Thyroid gland (tissue), 4 donors: Measurements from ENCODE around the gene PC. TPM values are rescaled to one million over a fixed set of nuclear protein-coding genes. Genes with fewer than 3 reads are reported as not detected.
"Not testable (repeated sequence)": the region's sequence is repeated elsewhere in the genome, so short reads cannot be mapped to it uniquely, and the experiment has no call there.

Experiments used
- DNase-seq, 2 donors: peaks; one replicate each; pipeline ENCODE4 v3.0.0-alpha.2; 2019
- H3K27ac ChIP-seq, 3 donors: fragments of 200-600 bp; sonication (generic); 1 replicate in 2 of 3; 2 replicates in 1 of 3; pipeline ENCODE4 v1.5.1; 2016 to 2019; ENCODE audit warnings: mild to moderate bottlenecking in 1 of 3, moderate library complexity in 1 of 3
- H3K27me3 ChIP-seq: fragments of 200-600 bp; sonication (generic); one replicate; pipeline ENCODE4 v1.5.1; 2019
- H3K36me3 ChIP-seq, 2 donors: fragments of 200-600 bp; sonication (generic); one replicate each; pipeline ENCODE4 v1.5.1; 2016 to 2019
- H3K4me1 ChIP-seq, 2 donors: fragments of 200-600 bp; sonication (generic); one replicate each; pipeline ENCODE4 v1.5.1; 2017 to 2019
- H3K4me3 ChIP-seq, 3 donors: fragments of 200-600 bp; sonication (generic); replicated peaks in 1 of 3; 1 replicate in 2 of 3; 2 replicates in 1 of 3; pipeline ENCODE4 v1.5.1; 2016; ENCODE audit warnings: mild to moderate bottlenecking in 1 of 3
- H3K9me3 ChIP-seq: fragments of 200-600 bp; sonication (generic); one replicate; pipeline ENCODE4 v1.5.1; 2017
- CTCF ChIP-seq, 6 experiments: fragments of 200-600 bp in 3 of 6; fragments of 450-650 bp in 3 of 6; sonication (generic) in 3 of 6; IDR thresholded peaks; one replicate each; pipeline ENCODE4 v1.5.1; 2016 to 2019; ENCODE audit warnings: antibody characterized with exemption in 6 of 6, mild to moderate bottlenecking in 2 of 6, inconsistent platforms in 1 of 6, moderate library complexity in 1 of 6
- POLR2A ChIP-seq, 2 donors: fragments of 450-650 bp; IDR thresholded peaks; one replicate each; pipeline ENCODE4 v1.6.1; 2017; ENCODE audit warnings: antibody characterized with exemption in 2 of 2, mild to moderate bottlenecking in 2 of 2, moderate library complexity in 1 of 2
- WGBS, 2 donors: methylation state at CpG; one replicate each; pipeline ENCODE4 v1.1.5; 2017; 5-methylcytosine and 5-hydroxymethylcytosine counted together
- intact Hi-C: fragments of 100-400 bp; cut with DNase I; formaldehyde crosslinking; loops from one replicate; pipeline ENCODE4 v1.15.1; 2023
- total RNA-seq, 4 donors: library from RNA; depleted of rRNA; stranded (reverse); fragments of >200 nt; gene quantifications; one replicate each; pipeline ENCODE4 v1.2.3, GENCODE V29; 2016

Gene PC
- total RNA-seq, 4 donors from 2014 or later: 5.4 to 34.3 (median 21.9) TPM

- intact Hi-C loops: no loop called here
- 71 to 85% methylated on average over 5 of the region's 5 CpGs for WGBS, 2 donors
- H3K4me3 ChIP-seq: no peak overlapping the region
- H3K36me3 ChIP-seq: no peaks in the 10 kb centered on the region
- H3K9me3 ChIP-seq: no peaks in the 10 kb centered on the region
- peaks cover 0 to 12% of the 10 kb centered on the region in 2 donors for H3K4me1 ChIP-seq
- H3K27me3 ChIP-seq: no peaks in the 10 kb centered on the region
- no peak for DNase-seq
- H3K27ac ChIP-seq: peak overlapping the region in 1 of 3 donors; percentile 28
- no peak for TF ChIP-seq POLR2A (IDR thresholded peaks at IDR 0.05)
- no peak for TF ChIP-seq CTCF (IDR thresholded peaks at IDR 0.05)
These were observed 9.7 kb upstream of the PC start for GRCh38 chr11:66967670-66968425.

GRCh38 chr11:66966351-66966750, 8.2 kb upstream of the PC start:
- Histone ChIP-seq H3K4me3 (no peak overlapping the region), H3K27me3 (no peaks in the 10 kb centered on the region), H3K4me1 (peaks cover 0 to 12% of the 10 kb centered on the region in 2 donors), H3K36me3 (no peaks in the 10 kb centered on the region), H3K9me3 (no peaks in the 10 kb centered on the region), H3K27ac (no peak overlapping the region)
- no peak for DNase-seq
- 78 to 79% methylated on average over 5 of the region's 5 CpGs for WGBS, 2 donors
- TF ChIP-seq POLR2A (IDR thresholded peaks at IDR 0.05): no peak
- intact Hi-C loops: no loop called here

- Histone ChIP-seq H3K27ac (no peak overlapping the region), H3K36me3 (no peaks in the 10 kb centered on the region), H3K4me1 (peaks cover 0 to 6% of the 10 kb centered on the region in 2 donors), H3K4me3 (no peak overlapping the region), H3K9me3 (no peaks in the 10 kb centered on the region), H3K27me3 (no peaks in the 10 kb centered on the region)
- TF ChIP-seq POLR2A (IDR thresholded peaks at IDR 0.05) (no peak), CTCF (IDR thresholded peaks at IDR 0.05) (no peak)
- 79 to 80% methylated on average over 3 of the region's 3 CpGs for WGBS, 2 donors
- intact Hi-C loops: no loop called here
- no peak for DNase-seq
These were observed 6.3 kb upstream of the PC start for GRCh38 chr11:66964495-66964894.

GRCh38 chr11:66962801-66963200, 4.6 kb upstream of the PC start:
- Histone ChIP-seq H3K4me3 (no peak overlapping the region), H3K36me3 (no peaks in the 10 kb centered on the region), H3K27ac (no peak overlapping the region), H3K27me3 (no peaks in the 10 kb centered on the region), H3K9me3 (no peaks in the 10 kb centered on the region), H3K4me1 (peaks cover 0 to 9% of the 10 kb centered on the region in 2 donors)
- WGBS, 2 donors: 95% methylated on average over 5 of the region's 5 CpGs
- intact Hi-C loops: no loop called here
- TF ChIP-seq CTCF (IDR thresholded peaks at IDR 0.05): no peak
- TF ChIP-seq POLR2A (IDR thresholded peaks at IDR 0.05): no peak
- DNase-seq: no peak

GRCh38 chr11:66962247-66962646, 4.1 kb upstream of the PC start:
- DNase-seq: no peak
- TF ChIP-seq CTCF (IDR thresholded peaks at IDR 0.05) (no peak), POLR2A (IDR thresholded peaks at IDR 0.05) (no peak)
- Histone ChIP-seq H3K36me3 (no peaks in the 10 kb centered on the region), H3K9me3 (no peaks in the 10 kb centered on the region), H3K4me3 (no peak overlapping the region), H3K27ac (no peak overlapping the region), H3K27me3 (no peaks in the 10 kb centered on the region), H3K4me1 (peaks cover 0 to 13% of the 10 kb centered on the region in 2 donors)
- 89 to 91% methylated on average over 2 of the region's 2 CpGs for WGBS, 2 donors
- intact Hi-C loops: no loop called here

- H3K27me3 ChIP-seq, H3K4me3 ChIP-seq, H3K9me3 ChIP-seq, intact Hi-C loops, H3K36me3 ChIP-seq, DNase-seq, H3K27ac ChIP-seq: not testable (repeated sequence)
- H3K4me1 ChIP-seq: peaks cover 0 to 14% of the 10 kb centered on the region in 2 donors
- 86 to 87% methylated on average over 5 of the region's 5 CpGs for WGBS, 2 donors
These were observed 3.6 kb upstream of the PC start for GRCh38 chr11:66961691-66962213.
